Neural progenitor cell (in vitro differentiated cells): ENCODE data around the gene ARHGAP29. TPM values are rescaled to one million over a fixed set of nuclear protein-coding genes. Genes with fewer than 3 reads are reported as not detected.

Source experiments
- DNase-seq: peaks from one replicate; pipeline ENCODE4 v3.0.0-alpha.2; 2016; ENCODE audit warnings: low spot score
- H2AFZ ChIP-seq: fragments of 200-600 bp; sonication (generic); replicated peaks from 2 replicates; pipeline ENCODE4 v1.6.1; 2016; ENCODE audit warnings: antibody characterized with exemption
- H3F3A ChIP-seq: fragments of 200-600 bp; sonication (generic); 2 replicates; pipeline ENCODE4 v1.6.1; 2016; ENCODE audit warnings: antibody characterized with exemption, low read depth
- H3K27ac ChIP-seq: fragments of 200-600 bp; sonication (generic); 2 replicates; pipeline ENCODE4 v1.5.1; 2016; ENCODE audit warnings: mild to moderate bottlenecking
- H3K27me3 ChIP-seq: fragments of 200-600 bp; sonication (generic); 2 replicates; pipeline ENCODE4 v1.6.1; 2016; ENCODE audit warnings: mild to moderate bottlenecking, moderate library complexity
- H3K36me3 ChIP-seq: fragments of 200-600 bp; sonication (generic); 2 replicates; pipeline ENCODE4 v1.5.1; 2016
- H3K4me1 ChIP-seq: fragments of 200-600 bp; sonication (generic); 2 replicates; pipeline ENCODE4 v1.6.1; 2016; ENCODE audit warnings: mixed run types
- H3K4me2 ChIP-seq: fragments of 200-600 bp; sonication (generic); 2 replicates; pipeline ENCODE4 v1.6.1; 2016
- H3K4me3 ChIP-seq: fragments of 200-600 bp; sonication (generic); 2 replicates; pipeline ENCODE4 v1.5.1; 2016
- H3K79me2 ChIP-seq: fragments of 200-600 bp; sonication (generic); 2 replicates; pipeline ENCODE4 v1.6.1; 2016; ENCODE audit warnings: low read depth
- H3K9ac ChIP-seq: fragments of 200-600 bp; sonication (generic); 2 replicates; pipeline ENCODE4 v1.6.1; 2016
- H3K9me3 ChIP-seq: fragments of 200-600 bp; sonication (generic); 2 replicates; pipeline ENCODE4 v1.5.1; 2016; ENCODE audit warnings: low read depth
- H4K20me1 ChIP-seq: fragments of 200-600 bp; sonication (generic); 2 replicates; pipeline ENCODE4 v1.6.1; 2016; ENCODE audit warnings: low read depth
- H3K27ac Mint-ChIP-seq: 3 replicates; pipeline ENCODE4 v1.8.0; 2021; ENCODE audit warnings: mixed read lengths
- H3K27me3 Mint-ChIP-seq: 2 replicates; pipeline ENCODE4 v1.8.0; 2022; ENCODE audit warnings: low read depth, mild to moderate bottlenecking, inconsistent platforms, moderate library complexity, mixed read lengths; ENCODE audit not compliant: insufficient read depth
- H3K36me3 Mint-ChIP-seq: 3 replicates; pipeline ENCODE4 v1.8.0; 2021; ENCODE audit warnings: mixed read lengths
- H3K4me1 Mint-ChIP-seq: 3 replicates; pipeline ENCODE4 v1.8.0; 2021; ENCODE audit warnings: mixed read lengths
- H3K4me3 Mint-ChIP-seq: 3 replicates; pipeline ENCODE4 v1.8.0; 2021; ENCODE audit warnings: mild to moderate bottlenecking, moderate library complexity, mixed read lengths
- H3K9me3 Mint-ChIP-seq: 3 replicates; pipeline ENCODE4 v1.8.0; 2020; ENCODE audit warnings: mixed read lengths
- EZH2 ChIP-seq: fragments of 200-600 bp; sonication (generic); IDR thresholded peaks from 2 replicates; pipeline ENCODE4 v1.6.1; 2017; ENCODE audit warnings: antibody characterized with exemption, mild to moderate bottlenecking, moderate library complexity
- EZH2phosphoT487 ChIP-seq: fragments of 200-600 bp; sonication (generic); IDR thresholded peaks from 2 replicates; pipeline ENCODE4 v1.6.1; 2017; ENCODE audit warnings: antibody characterized with exemption
- total RNA-seq: library from RNA; depleted of rRNA; stranded (reverse); fragments of >200 nt; gene quantifications from 2 replicates; pipeline ENCODE4 v1.2.3, GENCODE V29; 2015; ENCODE audit warnings: low replicate concordance
- TF ChIP-seq, protein P1 (sequence below): fragments of 200-600 bp; sonication (generic); IDR thresholded peaks from 2 replicates; pipeline ENCODE4 v1.5.1; 2017; ENCODE audit warnings: antibody characterized with exemption, mild to moderate bottlenecking

ARHGAP29 gene
- total RNA-seq, 1 donor from 2014 or later = 14.8 TPM

DNA sequence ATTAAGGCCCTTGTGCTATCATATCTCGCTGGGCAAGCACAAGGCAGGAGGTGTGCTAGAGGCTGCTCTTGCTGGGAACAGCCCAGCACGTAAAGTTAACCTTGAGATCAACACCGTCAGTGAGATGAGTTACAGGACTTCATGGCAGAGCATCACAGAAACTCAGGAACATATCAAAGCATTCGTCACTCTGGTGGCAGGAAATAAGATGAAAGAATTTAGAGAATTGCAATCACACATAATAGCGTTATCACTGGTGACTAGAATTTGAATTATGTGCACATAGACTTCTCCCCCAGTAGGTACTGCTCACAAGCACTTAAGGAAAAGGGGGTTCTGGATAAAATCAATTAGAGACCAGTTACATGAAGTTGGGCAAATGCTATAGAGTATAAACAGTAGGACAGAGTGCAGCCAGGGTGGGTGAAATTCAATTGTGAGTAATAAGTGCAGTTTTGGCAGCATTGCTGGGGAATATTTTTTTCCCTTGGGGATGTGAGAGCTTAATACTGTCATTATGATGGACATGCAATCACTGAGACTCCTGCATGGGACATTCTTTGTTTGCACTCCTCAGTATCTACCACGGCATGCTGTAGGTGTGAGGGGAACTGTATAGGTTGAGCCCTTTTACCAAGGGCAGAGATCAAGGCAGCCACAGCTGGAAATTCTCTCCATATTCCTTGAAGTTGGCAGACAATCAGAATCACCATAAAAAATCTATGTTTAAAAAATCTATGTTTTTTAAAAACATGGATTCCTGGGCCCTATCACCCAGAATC is 44.2 kb upstream of the ARHGAP29 start:
- Histone ChIP-seq H4K20me1 (no peaks in the 10 kb centered on the region), H3K36me3 (no peaks in the 10 kb centered on the region), H3K4me3 (no peak overlapping the region), H3K9me3 (no peaks in the 10 kb centered on the region), H3K9ac (no peak overlapping the region), H3K27me3 (no peaks in the 10 kb centered on the region), H3K27ac (no peak overlapping the region), H2AFZ (no peak overlapping the region), H3K4me1 (no peaks in the 10 kb centered on the region), H3F3A (no peaks in the 10 kb centered on the region), H3K4me2 (no peak overlapping the region), H3K79me2 (no peaks in the 10 kb centered on the region)
- no peak for DNase-seq
- H3K27ac Mint-ChIP-seq = no peak overlapping the region
- no peak for TF ChIP-seq EZH2
- TF ChIP-seq EZH2phosphoT487 = no peak
- TF ChIP-seq, protein P1, sequence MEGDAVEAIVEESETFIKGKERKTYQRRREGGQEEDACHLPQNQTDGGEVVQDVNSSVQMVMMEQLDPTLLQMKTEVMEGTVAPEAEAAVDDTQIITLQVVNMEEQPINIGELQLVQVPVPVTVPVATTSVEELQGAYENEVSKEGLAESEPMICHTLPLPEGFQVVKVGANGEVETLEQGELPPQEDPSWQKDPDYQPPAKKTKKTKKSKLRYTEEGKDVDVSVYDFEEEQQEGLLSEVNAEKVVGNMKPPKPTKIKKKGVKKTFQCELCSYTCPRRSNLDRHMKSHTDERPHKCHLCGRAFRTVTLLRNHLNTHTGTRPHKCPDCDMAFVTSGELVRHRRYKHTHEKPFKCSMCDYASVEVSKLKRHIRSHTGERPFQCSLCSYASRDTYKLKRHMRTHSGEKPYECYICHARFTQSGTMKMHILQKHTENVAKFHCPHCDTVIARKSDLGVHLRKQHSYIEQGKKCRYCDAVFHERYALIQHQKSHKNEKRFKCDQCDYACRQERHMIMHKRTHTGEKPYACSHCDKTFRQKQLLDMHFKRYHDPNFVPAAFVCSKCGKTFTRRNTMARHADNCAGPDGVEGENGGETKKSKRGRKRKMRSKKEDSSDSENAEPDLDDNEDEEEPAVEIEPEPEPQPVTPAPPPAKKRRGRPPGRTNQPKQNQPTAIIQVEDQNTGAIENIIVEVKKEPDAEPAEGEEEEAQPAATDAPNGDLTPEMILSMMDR = no peak
- H3K4me3 Mint-ChIP-seq = no peak overlapping the region
- H3K9me3 Mint-ChIP-seq = no peaks in the 10 kb centered on the region
- H3K27me3 Mint-ChIP-seq = no peaks in the 10 kb centered on the region
- peaks cover 13% of the 10 kb centered on the region for H3K4me1 Mint-ChIP-seq
- no peaks in the 10 kb centered on the region for H3K36me3 Mint-ChIP-seq

DNA sequence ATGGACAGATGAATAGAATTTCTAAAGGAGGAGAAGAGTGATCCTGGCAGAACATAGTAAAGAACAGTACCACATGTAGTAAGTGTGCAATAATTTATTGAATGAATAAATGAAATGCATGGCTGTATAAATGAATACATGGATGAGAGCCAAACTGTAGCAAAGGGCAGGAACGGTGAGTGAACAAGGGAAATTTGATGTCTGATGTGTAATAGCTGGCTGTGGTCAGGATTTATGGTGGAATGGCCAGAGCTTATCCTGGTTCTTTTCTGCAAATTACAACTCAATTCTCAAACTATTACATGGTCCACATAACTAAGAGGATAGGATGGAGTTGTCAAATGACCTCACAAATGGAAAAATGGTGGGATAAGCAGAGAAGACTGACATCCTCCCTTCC is 43.2 kb upstream of the ARHGAP29 start:
- Histone ChIP-seq H3K27me3 (no peaks in the 10 kb centered on the region), H2AFZ (no peak overlapping the region), H3K4me1 (no peaks in the 10 kb centered on the region), H3K4me2 (no peak overlapping the region), H3K9me3 (no peaks in the 10 kb centered on the region), H4K20me1 (no peaks in the 10 kb centered on the region), H3K36me3 (no peaks in the 10 kb centered on the region), H3K27ac (no peak overlapping the region), H3F3A (no peaks in the 10 kb centered on the region), H3K79me2 (no peaks in the 10 kb centered on the region), H3K4me3 (no peak overlapping the region), H3K9ac (no peak overlapping the region)
- Mint-ChIP-seq H3K27ac (no peak overlapping the region), H3K27me3 (peaks cover 4% of the 10 kb centered on the region), H3K36me3 (no peaks in the 10 kb centered on the region), H3K4me1 (peaks cover 13% of the 10 kb centered on the region), H3K4me3 (no peak overlapping the region), H3K9me3 (no peaks in the 10 kb centered on the region)
- DNase-seq = no peak
- TF ChIP-seq, protein P1 = no peak
- TF ChIP-seq EZH2 (no peak), EZH2phosphoT487 (no peak)

DNA sequence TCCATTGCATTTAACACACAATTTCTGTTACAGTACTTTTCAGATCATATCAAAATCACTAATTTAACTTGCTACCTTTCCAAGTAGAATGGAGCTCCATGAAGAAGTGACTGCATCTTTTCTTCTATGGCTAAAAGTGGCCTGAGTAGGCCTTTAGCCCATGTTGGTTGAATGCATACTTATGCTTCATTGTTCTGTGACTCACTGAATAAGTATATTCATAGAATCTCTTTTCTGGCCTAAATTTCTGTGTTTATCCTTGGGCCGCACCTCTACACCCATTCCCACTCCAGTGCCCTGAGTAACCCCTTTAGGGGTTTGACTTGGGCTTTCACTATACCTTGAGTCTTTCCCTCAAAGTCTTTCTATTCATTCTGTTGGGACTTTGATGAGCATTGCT is 42.1 kb upstream of the ARHGAP29 start:
- Histone ChIP-seq H3K4me2 (no peak overlapping the region), H3K79me2 (no peaks in the 10 kb centered on the region), H3K9ac (no peak overlapping the region), H3K36me3 (no peaks in the 10 kb centered on the region), H3K4me3 (no peak overlapping the region), H4K20me1 (no peaks in the 10 kb centered on the region), H2AFZ (no peak overlapping the region), H3K9me3 (no peaks in the 10 kb centered on the region), H3F3A (no peaks in the 10 kb centered on the region), H3K27ac (no peak overlapping the region), H3K4me1 (no peaks in the 10 kb centered on the region), H3K27me3 (no peaks in the 10 kb centered on the region)
- Mint-ChIP-seq H3K4me1 (peaks cover 13% of the 10 kb centered on the region), H3K27me3 (peaks cover 4% of the 10 kb centered on the region), H3K9me3 (no peaks in the 10 kb centered on the region), H3K36me3 (no peaks in the 10 kb centered on the region), H3K27ac (no peak overlapping the region), H3K4me3 (no peak overlapping the region)
- TF ChIP-seq EZH2phosphoT487 = no peak
- TF ChIP-seq, protein P1 = no peak
- TF ChIP-seq EZH2 = no peak
- DNase-seq = no peak
